Stomach (tissue), 9 donors: ENCODE results near the gene UTP20. TPM values are rescaled to one million over a fixed set of nuclear protein-coding genes. Genes with fewer than 3 reads are reported as not detected.

Source experiments
- DNase-seq, 2 donors: peaks; one replicate each; pipeline versions ENCODE4 v3.0.0 to v3.0.0-alpha.2; 2013 to 2019
- H3K27ac ChIP-seq, 5 donors: fragments of 200-600 bp in 4 of 5; sonication (generic) in 4 of 5; one replicate each; pipeline ENCODE4 v1.5.1; 2013 to 2019; ENCODE audit warnings: mild to moderate bottlenecking in 1 of 5, moderate library complexity in 1 of 5
- H3K27me3 ChIP-seq, 3 donors: fragments of 200-600 bp; sonication (generic); one replicate each; pipeline ENCODE4 v1.5.1; 2017 to 2019; ENCODE audit warnings: mixed run types in 1 of 3
- H3K36me3 ChIP-seq, 4 donors: fragments of 200-600 bp; sonication (generic); 1 replicate in 3 of 4; 2 replicates in 1 of 4; pipeline ENCODE4 v1.5.1; 2016 to 2019
- H3K4me1 ChIP-seq, 4 donors: fragments of 200-600 bp; sonication (generic); one replicate each; pipeline ENCODE4 v1.5.1; 2016 to 2019
- H3K4me3 ChIP-seq, 4 donors: fragments of 200-600 bp; sonication (generic) in 3 of 4; one replicate each; pipeline ENCODE4 v1.5.1; 2016 to 2019; ENCODE audit warnings: mild to moderate bottlenecking in 1 of 4
- H3K9me3 ChIP-seq, 4 donors: fragments of 200-600 bp; sonication (generic); one replicate each; pipeline ENCODE4 v1.5.1; 2016 to 2019
- CTCF ChIP-seq, 7 experiments: fragments of 450-650 bp in 4 of 7; fragments of 200-600 bp in 3 of 7; sonication (generic) in 3 of 7; IDR thresholded peaks; one replicate each; pipeline ENCODE4 v1.5.1; 2016 to 2019; ENCODE audit warnings: antibody characterized with exemption in 7 of 7, control low read depth in 2 of 7, mild to moderate bottlenecking in 1 of 7
- EP300 ChIP-seq: sonication (generic); formaldehyde crosslinking; IDR thresholded peaks from one replicate; pipeline ENCODE4 v1.6.1; 2017; ENCODE audit warnings: antibody characterized with exemption
- POLR2A ChIP-seq, 4 donors: fragments of 450-650 bp; IDR thresholded peaks; one replicate each; pipeline ENCODE4 v1.6.1; 2016; ENCODE audit warnings: antibody characterized with exemption in 4 of 4, control low read depth in 2 of 4, mild to moderate bottlenecking in 1 of 4, moderate library complexity in 1 of 4
- POLR2AphosphoS5 ChIP-seq, 3 donors: sonication (generic); formaldehyde crosslinking; IDR thresholded peaks; one replicate each; pipeline ENCODE4 v1.6.1; 2016; ENCODE audit warnings: antibody characterized with exemption in 3 of 3
- WGBS, 5 donors: extraction: QIAGEN DNeasy Blood & Tissue Kit in 3 of 5; methylation state at CpG; one replicate each; pipeline versions ENCODE4 v1.1.5 to v1.1.7; 2013 to 2018; 5-methylcytosine and 5-hydroxymethylcytosine counted together
- intact Hi-C: fragments of 100-400 bp; cut with DNase I; formaldehyde crosslinking; loops from one replicate; pipeline ENCODE4 v1.15.1; 2023; ENCODE audit warnings: low total_unique reads
- polyA plus RNA-seq, 3 donors: library from polyadenylated mRNA; stranded (reverse); fragments of 200-250 nt; gene quantifications; one replicate each; pipeline ENCODE4 v1.2.3, GENCODE V29; 2013
- total RNA-seq, 5 donors: library from RNA; depleted of rRNA; stranded (reverse); fragments of >200 nt; gene quantifications; one replicate each; pipeline versions ENCODE4 v1.1.0 to v1.2.3, GENCODE V29; 2014 to 2016
- donor health status: healthy with polysubstance abuse.
- donor health status: Bipolar disorder and iron deficiency.
- donor health status: healthy.

UTP20 gene
- total and polyA plus RNA-seq, 8 donors: 1.4 to 23.2 (median 4.8) TPM

GRCh38 chr12:101299346-101299745 is 19.4 kb downstream of the UTP20 start:
- peaks cover 5 to 100% (median 94%) of the 10 kb centered on the region in 4 donors for H3K36me3 ChIP-seq
- intact Hi-C loops: no loop called here
- WGBS, 5 donors: 59 to 81% (median 67%) methylated on average over 2 of the region's 2 CpGs
- DNase-seq: no peak
- no peak overlapping the region for H3K27ac ChIP-seq
- TF ChIP-seq POLR2AphosphoS5 (IDR thresholded peaks at IDR 0.05) (no peak), EP300 (no peak), POLR2A (IDR thresholded peaks at IDR 0.05) (no peak), CTCF (IDR thresholded peaks at IDR 0.05) (no peak)
- H3K9me3 ChIP-seq: no peaks in the 10 kb centered on the region
- no peaks in the 10 kb centered on the region for H3K27me3 ChIP-seq
- no peak overlapping the region for H3K4me3 ChIP-seq
- peaks cover 0 to 4% (median 0%) of the 10 kb centered on the region in 4 donors for H3K4me1 ChIP-seq

- 36 to 62% (median 55%) methylated on average over 3 of the region's 3 CpGs for WGBS, 5 donors
- TF ChIP-seq POLR2AphosphoS5 (IDR thresholded peaks at IDR 0.05) (no peak), CTCF (IDR thresholded peaks at IDR 0.05) (no peak), EP300 (no peak), POLR2A (IDR thresholded peaks at IDR 0.05) (no peak)
- Histone ChIP-seq H3K9me3 (no peaks in the 10 kb centered on the region), H3K4me3 (no peak overlapping the region), H3K4me1 (peaks cover 0 to 4% (median 0%) of the 10 kb centered on the region in 4 donors), H3K27ac (no peak overlapping the region), H3K36me3 (peaks cover 7 to 100% (median 94%) of the 10 kb centered on the region in 4 donors), H3K27me3 (no peaks in the 10 kb centered on the region)
- no peak for DNase-seq
- intact Hi-C loops: no loop called here
Observed at GRCh38 chr12:101299931-101300330, 20.0 kb downstream of the UTP20 start.

GRCh38 chr12:101302741-101303140 is 22.8 kb downstream of the UTP20 start:
- 33 to 69% (median 58%) methylated on average over 4 of the region's 4 CpGs for WGBS, 5 donors
- H3K36me3 ChIP-seq: peaks cover 16 to 100% (median 94%) of the 10 kb centered on the region in 4 donors
- no peaks in the 10 kb centered on the region for H3K9me3 ChIP-seq
- TF ChIP-seq POLR2AphosphoS5 (IDR thresholded peaks at IDR 0.05) (no peak), CTCF (IDR thresholded peaks at IDR 0.05) (no peak), POLR2A (IDR thresholded peaks at IDR 0.05) (no peak), EP300 (no peak)
- H3K27ac ChIP-seq: peak overlapping the region in 1 of 5 donors; percentile 27
- H3K27me3 ChIP-seq: no peaks in the 10 kb centered on the region
- H3K4me3 ChIP-seq: no peak overlapping the region
- intact Hi-C loops: no loop called here
- peaks cover 0 to 4% (median 0%) of the 10 kb centered on the region in 4 donors for H3K4me1 ChIP-seq
- DNase-seq: peak in 1 of 2 donors; percentile 4

GRCh38 chr12:101305226-101305779 is 25.4 kb downstream of the UTP20 start:
- Histone ChIP-seq H3K4me3 (no peak overlapping the region), H3K36me3 (peaks cover 23 to 100% (median 97%) of the 10 kb centered on the region in 4 donors), H3K27me3 (no peaks in the 10 kb centered on the region), H3K9me3 (no peaks in the 10 kb centered on the region), H3K27ac (no peak overlapping the region), H3K4me1 (peaks cover 0 to 4% (median 0%) of the 10 kb centered on the region in 4 donors)
- intact Hi-C loops: no loop called here
- 89 to 98% (median 94%) methylated on average over 2 of the region's 2 CpGs for WGBS, 5 donors
- no peak for DNase-seq
- no peak for TF ChIP-seq EP300
- no peak for TF ChIP-seq CTCF (IDR thresholded peaks at IDR 0.05)
